GM12878 (cell line): ENCODE measurements around the gene FKBP1B. TPM values are rescaled to one million over a fixed set of nuclear protein-coding genes. Genes with fewer than 3 reads are reported as not detected.

ENCODE experiments used
- ATAC-seq: fragments of 200-7000 bp; cut with Tn5 transposase; 3 replicates; pipeline ENCODE4 v1.9.1; 2020; ENCODE audit warnings: mild to moderate bottlenecking, moderate library complexity
- BruUV-seq: library from RNA; stranded (reverse); fragments of 400-500 nt; replicated peaks from 2 replicates; lab custom pipeline; 2021; lab: Mats Ljungman, UMichigan
- CTCF ChIA-PET: fragments of 300-600 bp; sonication (Branson Sonifier 250); formaldehyde crosslinking; extraction: SDS; loops from one replicate; lab custom pipeline; 2021; ENCODE audit warnings: inconsistent platforms; lab: Yijun Ruan, JAX
- POLR2A ChIA-PET: fragments of 350-600 bp; formaldehyde crosslinking; extraction: SDS; loops from one replicate; lab custom pipeline; 2021; ENCODE audit warnings: inconsistent platforms; lab: Charles Lee
- RAD21 ChIA-PET: fragments of 300-600 bp; sonication (Branson Sonifier 250); formaldehyde crosslinking; loops from one replicate; lab custom pipeline; 2023; ENCODE audit warnings: antibody characterized with exemption; ENCODE audit not compliant: unreplicated experiment; lab: Charles Lee
- SMC1A ChIA-PET: fragments of 300-600 bp; sonication (Branson Sonifier 250); formaldehyde crosslinking; loops from one replicate; lab custom pipeline; 2023; ENCODE audit not compliant: unreplicated experiment, uncharacterized antibody; lab: Charles Lee
- DNase-seq: peaks from one replicate; pipeline ENCODE4 v3.0.0-alpha.2; 2011; ENCODE audit warnings: low read depth, low spot score
- FAIRE-seq: peaks from 3 replicates; lab custom pipeline; 2011; peaks lifted over from hg19 to GRCh38; lab: Jason Lieb, UNC
- H2AFZ ChIP-seq: 2 replicates; pipeline ENCODE4 v1.6.0; 2011; ENCODE audit warnings: low read depth, low read length, control low read depth; ENCODE audit not compliant: control insufficient read depth
- H3K27ac ChIP-seq: 2 replicates; pipeline ENCODE4 v1.5.1; 2011; ENCODE audit warnings: control low read depth; ENCODE audit not compliant: control insufficient read depth, insufficient read depth
- H3K27me3 ChIP-seq, 2 experiments: replicated peaks in 1 of 2; 2 replicates each; pipeline versions ENCODE4 v1.6.0 to v1.6.1; 2011; ENCODE audit warnings: low read length in 1 of 2; ENCODE audit not compliant: control insufficient read depth in 2 of 2, insufficient read depth in 2 of 2
- H3K36me3 ChIP-seq, 2 experiments: 2 replicates each; pipeline ENCODE4 v1.5.1; 2011; ENCODE audit warnings: low read length in 1 of 2; ENCODE audit not compliant: control insufficient read depth in 2 of 2, insufficient read depth in 2 of 2
- H3K4me1 ChIP-seq: 2 replicates; pipeline ENCODE4 v1.6.1; 2011; ENCODE audit warnings: mild to moderate bottlenecking, low read length, moderate library complexity, mixed read lengths; ENCODE audit not compliant: control insufficient read depth, insufficient read depth
- H3K4me2 ChIP-seq: 2 replicates; pipeline ENCODE4 v1.6.0; 2011; ENCODE audit warnings: control low read depth; ENCODE audit not compliant: control insufficient read depth, insufficient read depth
- H3K4me3 ChIP-seq: fragments of 200-600 bp; sonication (generic); 2 replicates; pipeline ENCODE4 v1.5.1; 2016
- H3K79me2 ChIP-seq: 2 replicates; pipeline ENCODE4 v1.6.0; 2011; ENCODE audit warnings: low read length; ENCODE audit not compliant: control insufficient read depth, insufficient read depth
- H3K9ac ChIP-seq: 2 replicates; pipeline ENCODE4 v1.8.0; 2011; ENCODE audit warnings: low read length, control low read depth, mixed read lengths; ENCODE audit not compliant: control insufficient read depth, insufficient read depth
- H3K9me3 ChIP-seq: replicated peaks from 3 replicates; pipeline ENCODE4 v1.5.1; 2011; ENCODE audit warnings: mild to moderate bottlenecking, low read length; ENCODE audit not compliant: control insufficient read depth, insufficient read depth
- H4K20me1 ChIP-seq: 2 replicates; pipeline ENCODE4 v1.6.0; 2011; ENCODE audit not compliant: control insufficient read depth, insufficient read depth
- ATF2 ChIP-seq: IDR thresholded peaks from 2 replicates; pipeline ENCODE4 v1.6.1; 2012; ENCODE audit warnings: low read length, inconsistent platforms
- CUX1 ChIP-seq: IDR thresholded peaks from 2 replicates; pipeline ENCODE4 v1.6.1; 2012; ENCODE audit warnings: improper control_type of control experiment, low read depth, low read length; ENCODE audit not compliant: insufficient replicate concordance
- ESRRA ChIP-seq: IDR thresholded peaks from 2 replicates; pipeline ENCODE4 v1.6.1; 2012; ENCODE audit warnings: mild to moderate bottlenecking, low read length, improper control_type of control experiment
- FOXK2 ChIP-seq: fragments of 450-650 bp; IDR thresholded peaks from 2 replicates; pipeline ENCODE4 v1.6.1; 2017; ENCODE audit warnings: mild to moderate bottlenecking, moderate library complexity
- HDAC6 ChIP-seq: fragments of 200-600 bp; sonication (generic); IDR thresholded peaks from one replicate; pipeline ENCODE4 v1.8.0; 2017; ENCODE audit warnings: antibody characterized with exemption; ENCODE audit not compliant: unreplicated experiment
- IRF5 ChIP-seq: fragments of 450-650 bp; IDR thresholded peaks from 2 replicates; pipeline ENCODE4 v1.6.1; 2017; ENCODE audit warnings: borderline replicate concordance
- MAX ChIP-seq: IDR thresholded peaks from 2 replicates; pipeline ENCODE4 v1.6.1; 2012; ENCODE audit warnings: low read depth, low read length, improper control_type of control experiment
- PAX5 ChIP-seq: IDR thresholded peaks from 2 replicates; pipeline ENCODE4 v1.6.1; 2011; ENCODE audit warnings: low read depth, low read length, borderline replicate concordance
- POLR2A ChIP-seq: IDR thresholded peaks from 2 replicates; pipeline ENCODE4 v1.6.1; 2011; ENCODE audit warnings: low read depth, mild to moderate bottlenecking, low read length
- RCOR1 ChIP-seq: conservative IDR thresholded peaks from 2 replicates; pipeline ENCODE4 v1.6.1; 2012; ENCODE audit warnings: low read depth, low read length, improper control_type of control experiment
- SMC3 ChIP-seq: IDR thresholded peaks from 2 replicates; pipeline ENCODE4 v1.6.1; 2011; ENCODE audit warnings: low read length, improper control_type of control experiment, borderline replicate concordance
- TBL1XR1 ChIP-seq: IDR thresholded peaks from 2 replicates; pipeline ENCODE4 v1.6.1; 2012; ENCODE audit warnings: low read depth, low read length, improper control_type of control experiment
- TCF3 ChIP-seq: IDR thresholded peaks from 2 replicates; pipeline ENCODE4 v1.6.1; 2012; ENCODE audit warnings: low read depth, mild to moderate bottlenecking, low read length, borderline replicate concordance; ENCODE audit not compliant: insufficient read depth
- WGBS: methylation state at CpG from one replicate; pipeline ENCODE4 v1.1.6; 2016; ENCODE audit warnings: low lambda C conversion rate; ENCODE audit not compliant: insufficient replicate concordance, insufficient coverage; ENCODE audit errors: missing lambda C conversion rate; 5-methylcytosine and 5-hydroxymethylcytosine counted together
- in situ Hi-C: fragments of 300-500 bp; cut with MboI; formaldehyde crosslinking; loops from 9 replicates; pipeline ENCODE4 v1.14.3; 2018; ENCODE audit warnings: mixed read lengths
- intact Hi-C: fragments of 100-400 bp; cut with micrococcal nuclease; formaldehyde crosslinking; loops from one replicate; pipeline ENCODE4 v1.14.2; 2022; ENCODE audit not compliant: unreplicated experiment
- polyA plus RNA-seq, 11 experiments: library from polyadenylated mRNA; depleted of rRNA in 4 of 11; unstranded in 6 of 11; stranded (reverse) in 5 of 11; fragments of >200 nt; fragmentation: Nextera tagmentation in 4 of 11; fragmentation: Illumina TruSeq in 1 of 11; extraction: Ambion mirVana in 4 of 11; extraction: Trizol in 1 of 11; gene quantifications; 1 replicate in 1 of 11; 2 replicates in 10 of 11; pipeline versions ENCODE4 v1.2.1 to v1.2.3, GENCODE V29; 2011 to 2016; ENCODE audit warnings: inconsistent platforms in 2 of 11, missing spikeins in 2 of 11, low read depth in 1 of 11
- total RNA-seq, 4 experiments: library from RNA; depleted of rRNA in 3 of 4; stranded (reverse); fragments of >200 nt in 3 of 4; fragmentation: Illumina TruSeq in 1 of 4; extraction: Trizol in 1 of 4; gene quantifications; 2 replicates each; pipeline versions ENCODE4 v1.2.1 to v1.2.3, GENCODE V29; 2013 to 2021
- TF ChIP-seq, protein P1 (sequence below): fragments of 450-650 bp; IDR thresholded peaks from 2 replicates; pipeline ENCODE4 v1.6.1; 2017; ENCODE audit warnings: mild to moderate bottlenecking

FKBP1B gene
- total and polyA plus RNA-seq, 10 of the 15 experiments (the other 5 are each of a cell fraction or from before 2014, with no cell fraction given) = 0.18 to 0.53 (median 0.24) TPM

DNA sequence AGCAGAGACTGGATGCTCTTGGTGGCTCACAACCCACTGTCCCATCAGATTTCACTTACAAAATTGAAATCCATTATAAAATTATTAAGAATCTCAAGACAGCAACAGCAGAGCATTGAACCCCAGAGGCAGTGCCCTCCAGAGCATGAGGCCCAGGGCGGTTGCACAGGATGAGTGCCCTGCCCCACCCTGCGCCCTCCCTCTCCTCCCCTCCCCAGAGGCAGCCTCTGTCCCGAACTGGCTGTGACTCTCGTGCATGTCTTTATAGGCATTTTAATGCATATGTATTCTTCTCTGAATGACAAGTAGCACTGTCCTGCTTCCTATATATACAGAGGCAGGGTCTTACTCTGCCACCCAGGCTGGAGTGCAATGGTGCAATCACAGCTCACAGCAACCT lies 29.3 kb upstream of the FKBP1B start:
- Histone ChIP-seq H4K20me1 (no peaks in the 10 kb centered on the region), H3K9me3 (no peaks in the 10 kb centered on the region), H2AFZ (no peak overlapping the region), H3K4me3 (no peak overlapping the region), H3K27me3 (no peaks in the 10 kb centered on the region), H3K4me2 (no peak overlapping the region), H3K27ac (no peak overlapping the region), H3K4me1 (no peaks in the 10 kb centered on the region), H3K79me2 (no peaks in the 10 kb centered on the region), H3K36me3 (peaks cover 0 to 8% of the 10 kb centered on the region in 2 experiments; a peak in 3 of 4 replicates), H3K9ac (no peak overlapping the region)
- SMC1A ChIA-PET = no interaction called here
- RAD21 ChIA-PET = no interaction called here
- no TSS peak for BruUV-seq
- intact Hi-C loops (loop anchor here (2.0 kb wide), 1 partner anchor 65 kb away; the partner anchor contains the start of gene TP53I3), in situ Hi-C loops (no loop called here)
- ATAC-seq (no peak), DNase-seq (no peak), FAIRE-seq (no peak)
- POLR2A ChIA-PET = no interaction called here
- CTCF ChIA-PET = interaction anchor here (0.6 kb wide), 1 partner anchor 90 kb away, joined by 3 read pairs; no protein-coding TSS in a partner anchor
- 88% methylated on average over 1 of the region's 4 CpGs for WGBS
- TF ChIP-seq IRF5 = no peak
- no peak for TF ChIP-seq MAX
- no peak for TF ChIP-seq TCF3
- TF ChIP-seq RCOR1 = no peak
- TF ChIP-seq ATF2 = no peak
- TF ChIP-seq HDAC6 = no peak
- TF ChIP-seq POLR2A = no peak
- TF ChIP-seq PAX5 = no peak
- TF ChIP-seq SMC3 = no peak
- TF ChIP-seq CUX1 = no peak
- no peak for TF ChIP-seq TBL1XR1
- TF ChIP-seq, protein P1, sequence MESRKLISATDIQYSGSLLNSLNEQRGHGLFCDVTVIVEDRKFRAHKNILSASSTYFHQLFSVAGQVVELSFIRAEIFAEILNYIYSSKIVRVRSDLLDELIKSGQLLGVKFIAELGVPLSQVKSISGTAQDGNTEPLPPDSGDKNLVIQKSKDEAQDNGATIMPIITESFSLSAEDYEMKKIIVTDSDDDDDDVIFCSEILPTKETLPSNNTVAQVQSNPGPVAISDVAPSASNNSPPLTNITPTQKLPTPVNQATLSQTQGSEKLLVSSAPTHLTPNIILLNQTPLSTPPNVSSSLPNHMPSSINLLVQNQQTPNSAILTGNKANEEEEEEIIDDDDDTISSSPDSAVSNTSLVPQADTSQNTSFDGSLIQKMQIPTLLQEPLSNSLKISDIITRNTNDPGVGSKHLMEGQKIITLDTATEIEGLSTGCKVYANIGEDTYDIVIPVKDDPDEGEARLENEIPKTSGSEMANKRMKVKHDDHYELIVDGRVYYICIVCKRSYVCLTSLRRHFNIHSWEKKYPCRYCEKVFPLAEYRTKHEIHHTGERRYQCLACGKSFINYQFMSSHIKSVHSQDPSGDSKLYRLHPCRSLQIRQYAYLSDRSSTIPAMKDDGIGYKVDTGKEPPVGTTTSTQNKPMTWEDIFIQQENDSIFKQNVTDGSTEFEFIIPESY = no peak
- no peak for TF ChIP-seq ESRRA
- no peak for TF ChIP-seq FOXK2
